IMR-90 (cell line): ENCODE measurements around the gene TMEM259. TPM values are rescaled to one million over a fixed set of nuclear protein-coding genes. Genes with fewer than 3 reads are reported as not detected.

ENCODE experiments used
- ATAC-seq: fragments of 200-7000 bp; cut with Tn5 transposase; 2 replicates; pipeline ENCODE4 v1.9.1; 2020; ENCODE audit warnings: low read depth, mild to moderate bottlenecking, moderate library complexity
- BruUV-seq: library from RNA; stranded (reverse); fragments of 400-500 nt; replicated peaks from 2 replicates; lab custom pipeline; 2021; lab: Mats Ljungman, UMichigan
- CTCF ChIA-PET: fragments of 300-600 bp; formaldehyde crosslinking; extraction: SDS; loops from one replicate; lab custom pipeline; 2021; ENCODE audit warnings: antibody characterized with exemption; lab: Yijun Ruan, JAX
- POLR2A ChIA-PET: fragments of 300-600 bp; sonication (Branson Sonifier 250); formaldehyde crosslinking; loops from one replicate; lab custom pipeline; 2022; ENCODE audit warnings: antibody characterized with exemption; ENCODE audit not compliant: unreplicated experiment; lab: Charles Lee
- DNase-seq: peaks from one replicate; pipeline ENCODE4 v3.0.0; 2013
- H2AFZ ChIP-seq: replicated peaks from 2 replicates; pipeline ENCODE3; 2013; ENCODE audit warnings: low read length, mild to moderate bottlenecking; ENCODE audit not compliant: poor library complexity
- H2AK5ac ChIP-seq: 2 replicates; pipeline ENCODE4 v1.6.1; 2013; ENCODE audit warnings: low read depth, low read length, inconsistent platforms
- H2AK9ac ChIP-seq: replicated peaks from 2 replicates; pipeline ENCODE3; 2013; ENCODE audit warnings: mild to moderate bottlenecking, low read depth, low read length, moderate library complexity; ENCODE audit not compliant: poor library complexity
- H2BK120ac ChIP-seq: 2 replicates; pipeline ENCODE4 v1.6.1; 2013; ENCODE audit warnings: low read depth, low read length, inconsistent platforms
- H2BK15ac ChIP-seq: 3 replicates; pipeline ENCODE4 v1.6.1; 2013; ENCODE audit warnings: low read depth, low read length, inconsistent platforms
- H2BK20ac ChIP-seq: 2 replicates; pipeline ENCODE4 v1.6.1; 2013; ENCODE audit warnings: low read depth, mild to moderate bottlenecking, inconsistent platforms, low read length, moderate library complexity
- H2BK5ac ChIP-seq: 2 replicates; pipeline ENCODE4 v1.6.1; 2013; ENCODE audit warnings: mild to moderate bottlenecking, low read depth, low read length, inconsistent platforms; ENCODE audit not compliant: poor library complexity, severe bottlenecking
- H3K14ac ChIP-seq: replicated peaks from 2 replicates; pipeline ENCODE4 v1.6.1; 2013; ENCODE audit warnings: low read depth, low read length, inconsistent platforms
- H3K18ac ChIP-seq: 2 replicates; pipeline ENCODE4 v1.6.1; 2013; ENCODE audit warnings: low read depth, low read length, control low read depth
- H3K23ac ChIP-seq: 2 replicates; pipeline ENCODE4 v1.6.1; 2013; ENCODE audit warnings: low read depth, low read length, inconsistent platforms
- H3K27ac ChIP-seq: 2 replicates; pipeline ENCODE4 v1.5.1; 2013; ENCODE audit warnings: mild to moderate bottlenecking, control low read depth, low read length; ENCODE audit not compliant: insufficient read depth
- H3K27me3 ChIP-seq: 2 replicates; pipeline ENCODE4 v1.6.1; 2013; ENCODE audit warnings: low read length; ENCODE audit not compliant: control insufficient read depth, insufficient read depth
- H3K36me3 ChIP-seq: 2 replicates; pipeline ENCODE4 v1.6.1; 2013; ENCODE audit warnings: low read length, mixed read lengths; ENCODE audit not compliant: control insufficient read depth, insufficient read depth
- H3K4ac ChIP-seq: 2 replicates; pipeline ENCODE4 v1.6.1; 2013; ENCODE audit warnings: low read depth, low read length, inconsistent platforms
- H3K4me1 ChIP-seq: 2 replicates; pipeline ENCODE4 v1.6.1; 2013; ENCODE audit warnings: low read length, mixed read lengths; ENCODE audit not compliant: control insufficient read depth, insufficient read depth
- H3K4me2 ChIP-seq: 2 replicates; pipeline ENCODE4 v1.6.1; 2013; ENCODE audit warnings: low read depth, mild to moderate bottlenecking, control low read depth, low read length, moderate library complexity
- H3K4me3 ChIP-seq: 2 replicates; pipeline ENCODE4 v1.5.1; 2013; ENCODE audit warnings: low read depth, mild to moderate bottlenecking, control low read depth, low read length, moderate library complexity; ENCODE audit not compliant: insufficient read depth
- H3K56ac ChIP-seq: 2 replicates; pipeline ENCODE4 v1.6.1; 2013; ENCODE audit warnings: low read length, inconsistent platforms; ENCODE audit not compliant: insufficient read depth; ENCODE audit errors: extremely low read depth
- H3K79me1 ChIP-seq, 2 experiments: 2 replicates each; pipeline ENCODE4 v1.6.1; 2013; ENCODE audit warnings: low read length in 2 of 2, inconsistent platforms in 1 of 2, low read depth in 1 of 2
- H3K9ac ChIP-seq: 2 replicates; pipeline ENCODE4 v1.6.1; 2013; ENCODE audit warnings: low read depth, low read length, control low read depth
- H3K9me1 ChIP-seq: 2 replicates; pipeline ENCODE4 v1.6.1; 2013; ENCODE audit warnings: low read length, inconsistent platforms; ENCODE audit not compliant: insufficient read depth
- H3K9me3 ChIP-seq: 2 replicates; pipeline ENCODE4 v1.6.1; 2013; ENCODE audit warnings: low read length; ENCODE audit not compliant: control insufficient read depth, insufficient read depth
- H4K20me1 ChIP-seq: 2 replicates; pipeline ENCODE4 v1.6.1; 2013; ENCODE audit warnings: low read length, inconsistent platforms; ENCODE audit not compliant: insufficient read depth
- H4K5ac ChIP-seq: 2 replicates; pipeline ENCODE4 v1.6.1; 2013; ENCODE audit warnings: mild to moderate bottlenecking, low read depth, low read length, control low read depth
- H4K8ac ChIP-seq, 2 experiments: 2 replicates each; pipeline ENCODE4 v1.6.1; 2013; ENCODE audit warnings: low read depth in 2 of 2, low read length in 2 of 2, control low read depth in 1 of 2, inconsistent platforms in 1 of 2
- H4K91ac ChIP-seq: 2 replicates; pipeline ENCODE4 v1.6.1; 2013; ENCODE audit warnings: low read depth, low read length, inconsistent platforms; ENCODE audit not compliant: insufficient read depth
- BHLHE40 ChIP-seq: fragments of 150-350 bp; IDR thresholded peaks from 2 replicates; pipeline ENCODE4 v1.6.1; 2016; ENCODE audit warnings: mild to moderate bottlenecking, low read depth, low read length
- CEBPB ChIP-seq: IDR thresholded peaks from 2 replicates; pipeline ENCODE4 v1.6.1; 2012; ENCODE audit warnings: low read depth, low read length, improper control_type of control experiment
- CHD1 ChIP-seq: IDR thresholded peaks from 2 replicates; pipeline ENCODE4 v1.6.1; 2012; ENCODE audit warnings: low read depth, low read length, improper control_type of control experiment
- FOS ChIP-seq: fragments of 150-350 bp; IDR thresholded peaks from 2 replicates; pipeline ENCODE4 v1.6.1; 2016; ENCODE audit warnings: low read depth, low read length
- MAFK ChIP-seq: IDR thresholded peaks from 2 replicates; pipeline ENCODE4 v1.6.1; 2012; ENCODE audit warnings: low read depth, low read length, improper control_type of control experiment
- MAZ ChIP-seq: IDR thresholded peaks from 2 replicates; pipeline ENCODE4 v1.6.1; 2012; ENCODE audit warnings: low read depth, mild to moderate bottlenecking, low read length, improper control_type of control experiment, moderate library complexity, borderline replicate concordance
- MXI1 ChIP-seq: IDR thresholded peaks from 2 replicates; pipeline ENCODE4 v1.6.1; 2012; ENCODE audit warnings: low read depth, mild to moderate bottlenecking, low read length, moderate library complexity, borderline replicate concordance
- NFE2L2 ChIP-seq: fragments of 150-350 bp; IDR thresholded peaks from 2 replicates; pipeline ENCODE4 v1.6.1; 2016; ENCODE audit warnings: low read depth, mild to moderate bottlenecking, low read length
- POLR2A ChIP-seq: IDR thresholded peaks from 2 replicates; pipeline ENCODE4 v1.6.1; 2012; ENCODE audit warnings: mild to moderate bottlenecking, low read depth, low read length
- RAD21 ChIP-seq: IDR thresholded peaks from 2 replicates; pipeline ENCODE4 v1.6.1; 2012; ENCODE audit warnings: low read length, improper control_type of control experiment
- RCOR1 ChIP-seq: IDR thresholded peaks from 2 replicates; pipeline ENCODE4 v1.6.1; 2012; ENCODE audit warnings: mild to moderate bottlenecking, low read length, improper control_type of control experiment; ENCODE audit not compliant: insufficient replicate concordance
- RFX5 ChIP-seq: IDR thresholded peaks from 2 replicates; pipeline ENCODE4 v1.8.0; 2012; ENCODE audit warnings: low read depth, mild to moderate bottlenecking, low read length, moderate library complexity
- SMC3 ChIP-seq: fragments of 150-350 bp; IDR thresholded peaks from 2 replicates; pipeline ENCODE4 v1.6.1; 2016; ENCODE audit warnings: low read depth, mild to moderate bottlenecking, antibody characterized with exemption, low read length, moderate library complexity
- WGBS, 2 experiments: methylation state at CpG; one replicate each; pipeline versions ENCODE4 v1.1.5 to v1.1.7; 2013; ENCODE audit warnings: missing lambda C conversion rate in 2 of 2; ENCODE audit not compliant: insufficient read length in 1 of 2; ENCODE audit errors: extremely low coverage in 2 of 2; 5-methylcytosine and 5-hydroxymethylcytosine counted together
- dilution Hi-C: fragments of 300-500 bp; cut with HindIII; formaldehyde crosslinking; loops from one replicate; pipeline ENCODE4 v1.14.3; 2018; ENCODE audit warnings: low sequenced_read_pairs; ENCODE audit not compliant: unreplicated experiment
- in situ Hi-C: fragments of 300-500 bp; cut with MboI; formaldehyde crosslinking; loops from 3 replicates; pipeline ENCODE4 v1.14.3; 2019; ENCODE audit warnings: low sequenced_read_pairs, inconsistent platforms, mixed read lengths
- intact Hi-C: fragments of 100-400 bp; cut with micrococcal nuclease; formaldehyde crosslinking; loops from 2 replicates; pipeline ENCODE4 v1.10.0; 2022
- polyA plus RNA-seq, 3 experiments: library from polyadenylated mRNA; depleted of rRNA; stranded (reverse); fragments of >200 nt; gene quantifications; 2 replicates each; pipeline ENCODE4 v1.2.3, GENCODE V29; 2012; ENCODE audit warnings: low replicate concordance in 1 of 3
- total RNA-seq: library from RNA; depleted of rRNA; stranded (reverse); fragments of >200 nt; gene quantifications from 2 replicates; pipeline ENCODE4 v1.2.3, GENCODE V29; 2012
- TF ChIP-seq, protein P1 (sequence below): fragments of 150-350 bp; IDR thresholded peaks from 2 replicates; pipeline ENCODE4 v1.6.1; 2017; ENCODE audit warnings: mild to moderate bottlenecking, antibody characterized with exemption, low read length, low read depth
- TF ChIP-seq, protein P2 (sequence below): conservative IDR thresholded peaks from 2 replicates; pipeline ENCODE4 v1.5.1; 2012; ENCODE audit warnings: mild to moderate bottlenecking, low read depth, low read length, improper control_type of control experiment

TMEM259 gene
- total and polyA plus RNA-seq, 2 of the 4 experiments (the other 2 are of a cell fraction): 22.6 to 153 TPM

DNA sequence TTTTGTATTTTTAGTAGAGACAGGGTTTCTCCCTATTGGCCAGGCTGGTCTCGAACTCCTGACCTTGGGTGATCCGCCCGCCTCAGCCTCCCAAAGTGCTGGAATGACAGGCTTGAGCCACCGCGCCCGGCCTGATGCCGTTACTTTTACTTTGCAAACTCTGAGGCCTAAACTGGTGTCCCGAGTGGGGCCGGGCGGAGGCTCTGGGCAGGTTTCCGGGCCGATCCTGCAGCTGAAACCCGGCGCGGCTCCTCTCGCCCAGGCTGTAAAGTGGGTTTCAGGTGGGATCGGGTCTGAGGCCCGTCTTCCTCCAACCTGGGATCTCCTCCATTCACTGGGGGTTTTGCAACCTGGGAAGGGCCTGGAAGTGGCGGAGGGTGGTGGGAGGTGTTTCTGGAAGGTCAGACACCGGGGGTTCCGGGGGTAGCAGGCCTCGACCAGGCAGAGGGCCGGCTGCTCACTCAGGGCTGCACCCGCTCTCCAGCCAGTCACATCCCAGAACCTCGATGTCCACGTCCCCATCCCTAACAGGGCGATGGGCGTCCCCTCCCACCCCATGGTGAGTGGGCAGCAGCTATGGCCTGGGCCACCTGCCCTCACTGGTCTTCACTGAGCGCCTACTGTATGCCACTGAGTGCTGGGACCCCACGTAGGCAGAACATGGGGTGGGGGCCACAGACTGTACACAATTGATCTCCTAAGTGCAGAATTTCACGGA is 58.1 kb downstream of the TMEM259 start:
- Histone ChIP-seq H4K8ac (0 out of 4 replicates have a peak overlapping the region, but pooled peaks of 1 of the 2 experiments have one; percentile 25), H3K18ac (no peak overlapping the region), H3K9ac (no peak overlapping the region), H3K4me3 (no peak overlapping the region), H3K79me1 (peaks cover 46 to 78% of the 10 kb centered on the region in 2 experiments), H2BK15ac (no peak overlapping the region), H4K91ac (no peak overlapping the region; the same call in 1 of the 2 replicates), H4K5ac (no peak overlapping the region), H3K4ac (no peak overlapping the region), H2BK20ac (no peak overlapping the region), H3K36me3 (peaks cover 71% of the 10 kb centered on the region), H3K9me1 (peaks cover 6% of the 10 kb centered on the region; the same call in 1 of the 2 replicates), H3K23ac (no peak overlapping the region), H3K56ac (no peak overlapping the region), H3K9me3 (no peaks in the 10 kb centered on the region), H3K27me3 (no peaks in the 10 kb centered on the region), H2AFZ (no peak overlapping the region), H3K4me1 (peaks cover 7% of the 10 kb centered on the region), H3K4me2 (no peak overlapping the region), H2BK120ac (0 out of 2 replicates have a peak overlapping the region, but pooled peaks have one; percentile 8), H3K27ac (peak overlapping the region; percentile 3; the same call in 1 of the 2 replicates), H2AK9ac (peak overlapping the region; percentile 61), H3K14ac (no peak overlapping the region), H2BK5ac (no peak overlapping the region), H2AK5ac (peak overlapping the region; percentile 86; the same call in 1 of the 2 replicates), H4K20me1 (peaks cover 27% of the 10 kb centered on the region; the same call in 1 of the 2 replicates)
- intact Hi-C loops (loop anchor here (2.0 kb wide), 1 partner anchor 30 kb away; no protein-coding TSS in a partner anchor), dilution Hi-C loops (no loop called here), in situ Hi-C loops (no loop called here)
- ChIA-PET POLR2A (no interaction called here), CTCF (no interaction called here)
- no TSS peak for BruUV-seq
- DNase-seq (no peak), ATAC-seq (no peak)
- 87% methylated on average over 17 of the region's 31 CpGs; no CpG with 5 or more reads in 1 of the 2 experiments for WGBS, 2 experiments
- no peak for TF ChIP-seq MXI1
- TF ChIP-seq MAZ: no peak
- no peak for TF ChIP-seq FOS
- no peak for TF ChIP-seq RAD21
- no peak for TF ChIP-seq CHD1
- no peak for TF ChIP-seq MAFK
- TF ChIP-seq SMC3: no peak
- no peak for TF ChIP-seq POLR2A
- TF ChIP-seq CEBPB: no peak
- TF ChIP-seq RFX5: no peak
- TF ChIP-seq, protein P1, sequence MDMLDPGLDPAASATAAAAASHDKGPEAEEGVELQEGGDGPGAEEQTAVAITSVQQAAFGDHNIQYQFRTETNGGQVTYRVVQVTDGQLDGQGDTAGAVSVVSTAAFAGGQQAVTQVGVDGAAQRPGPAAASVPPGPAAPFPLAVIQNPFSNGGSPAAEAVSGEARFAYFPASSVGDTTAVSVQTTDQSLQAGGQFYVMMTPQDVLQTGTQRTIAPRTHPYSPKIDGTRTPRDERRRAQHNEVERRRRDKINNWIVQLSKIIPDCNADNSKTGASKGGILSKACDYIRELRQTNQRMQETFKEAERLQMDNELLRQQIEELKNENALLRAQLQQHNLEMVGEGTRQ: no peak
- TF ChIP-seq NFE2L2: no peak
- no peak for TF ChIP-seq BHLHE40
- TF ChIP-seq RCOR1: no peak
- TF ChIP-seq, protein P2, sequence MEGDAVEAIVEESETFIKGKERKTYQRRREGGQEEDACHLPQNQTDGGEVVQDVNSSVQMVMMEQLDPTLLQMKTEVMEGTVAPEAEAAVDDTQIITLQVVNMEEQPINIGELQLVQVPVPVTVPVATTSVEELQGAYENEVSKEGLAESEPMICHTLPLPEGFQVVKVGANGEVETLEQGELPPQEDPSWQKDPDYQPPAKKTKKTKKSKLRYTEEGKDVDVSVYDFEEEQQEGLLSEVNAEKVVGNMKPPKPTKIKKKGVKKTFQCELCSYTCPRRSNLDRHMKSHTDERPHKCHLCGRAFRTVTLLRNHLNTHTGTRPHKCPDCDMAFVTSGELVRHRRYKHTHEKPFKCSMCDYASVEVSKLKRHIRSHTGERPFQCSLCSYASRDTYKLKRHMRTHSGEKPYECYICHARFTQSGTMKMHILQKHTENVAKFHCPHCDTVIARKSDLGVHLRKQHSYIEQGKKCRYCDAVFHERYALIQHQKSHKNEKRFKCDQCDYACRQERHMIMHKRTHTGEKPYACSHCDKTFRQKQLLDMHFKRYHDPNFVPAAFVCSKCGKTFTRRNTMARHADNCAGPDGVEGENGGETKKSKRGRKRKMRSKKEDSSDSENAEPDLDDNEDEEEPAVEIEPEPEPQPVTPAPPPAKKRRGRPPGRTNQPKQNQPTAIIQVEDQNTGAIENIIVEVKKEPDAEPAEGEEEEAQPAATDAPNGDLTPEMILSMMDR: no peak
